ENCODE measurements around the gene TOMM7.

Gene TOMM7

GRCh38 chr7:22861576-22861975 is 38.9 kb upstream of the TOMM7 start:
- Histone ChIP-seq H3K4me1 (ENCODE audit: control insufficient read depth in 1 of 2, insufficient read depth in 1 of 2, low read depth in 1 of 2, low read length in 1 of 2) (no peaks in the 10 kb centered on the region), H3K27me3 (no peaks in the 10 kb centered on the region), H3K27ac (no peak overlapping the region), H3K9me3 (no peaks in the 10 kb centered on the region), H3K36me3 (peaks cover 3% of the 10 kb centered on the region), H3K4me3 (ENCODE audit: low read depth in 1 of 2, low read length in 1 of 2) (no peak overlapping the region)
- TF ChIP-seq CTCF (IDR thresholded peaks at IDR 0.05), result no peak

- Histone ChIP-seq H3K9me3 (no peaks in the 10 kb centered on the region), H3K36me3 (peaks cover 3% of the 10 kb centered on the region), H3K4me1 (ENCODE audit: control insufficient read depth in 1 of 2, insufficient read depth in 1 of 2, low read depth in 1 of 2, low read length in 1 of 2) (no peaks in the 10 kb centered on the region), H3K27ac (no peak overlapping the region), H3K4me3 (ENCODE audit: low read depth in 1 of 2, low read length in 1 of 2) (no peak overlapping the region), H3K27me3 (no peaks in the 10 kb centered on the region)
- TF ChIP-seq CTCF (IDR thresholded peaks at IDR 0.05), result no peak
Observed at GRCh38 chr7:22860784-22861482, 38.3 kb upstream of the TOMM7 start.

GRCh38 chr7:22860337-22860736 is 37.7 kb upstream of the TOMM7 start:
- Histone ChIP-seq H3K36me3 (peaks cover 3% of the 10 kb centered on the region), H3K4me3 (ENCODE audit: low read depth in 1 of 2, low read length in 1 of 2) (no peak overlapping the region), H3K27me3 (peaks cover 6% of the 10 kb centered on the region), H3K9me3 (no peaks in the 10 kb centered on the region), H3K4me1 (ENCODE audit: control insufficient read depth in 1 of 2, insufficient read depth in 1 of 2, low read depth in 1 of 2, low read length in 1 of 2) (peaks cover 0 to 2% of the 10 kb centered on the region in 2 experiments), H3K27ac (no peak overlapping the region)
- TF ChIP-seq CTCF (IDR thresholded peaks at IDR 0.05), result no peak

GRCh38 chr7:22859641-22860290 is 37.1 kb upstream of the TOMM7 start:
- TF ChIP-seq CTCF (IDR thresholded peaks at IDR 0.05), result no peak
- H3K4me3 ChIP-seq (ENCODE audit: low read depth in 1 of 2, low read length in 1 of 2), result no peak overlapping the region

GRCh38 chr7:22858640-22859561 is 36.3 kb upstream of the TOMM7 start:
- H3K9me3 ChIP-seq, result no peaks in the 10 kb centered on the region
- TF ChIP-seq CTCF (IDR thresholded peaks at IDR 0.05), result no peak
- H3K4me3 ChIP-seq (ENCODE audit: low read depth in 1 of 2, low read length in 1 of 2), result no peak overlapping the region
- H3K4me1 ChIP-seq (ENCODE audit: control insufficient read depth in 1 of 2, insufficient read depth in 1 of 2, low read depth in 1 of 2, low read length in 1 of 2), result peaks cover 11% of the 10 kb centered on the region in 2 experiments
- peaks cover 13% of the 10 kb centered on the region for H3K27me3 ChIP-seq
- peaks cover 3% of the 10 kb centered on the region for H3K36me3 ChIP-seq
- H3K27ac ChIP-seq, result no peak overlapping the region

More at GRCh38 chr7:22859641-22860290, 37.1 kb upstream of the TOMM7 start:
- Histone ChIP-seq H3K27ac (no peak overlapping the region), H3K9me3 (no peaks in the 10 kb centered on the region), H3K4me1 (ENCODE audit: control insufficient read depth in 1 of 2, insufficient read depth in 1 of 2, low read depth in 1 of 2, low read length in 1 of 2) (peaks cover 6 to 8% of the 10 kb centered on the region in 2 experiments), H3K27me3 (peaks cover 11% of the 10 kb centered on the region), H3K36me3 (peaks cover 3% of the 10 kb centered on the region)

Measured in neutrophil (primary cell).